ENCODE measurements around the gene OCIAD1. TPM values are rescaled to one million over a fixed set of nuclear protein-coding genes. Genes with fewer than 3 reads are reported as not detected.

The OCIAD1 gene
- 100 to 1,000 TPM; 103 to 104 TPM for total RNA-seq

DNA sequence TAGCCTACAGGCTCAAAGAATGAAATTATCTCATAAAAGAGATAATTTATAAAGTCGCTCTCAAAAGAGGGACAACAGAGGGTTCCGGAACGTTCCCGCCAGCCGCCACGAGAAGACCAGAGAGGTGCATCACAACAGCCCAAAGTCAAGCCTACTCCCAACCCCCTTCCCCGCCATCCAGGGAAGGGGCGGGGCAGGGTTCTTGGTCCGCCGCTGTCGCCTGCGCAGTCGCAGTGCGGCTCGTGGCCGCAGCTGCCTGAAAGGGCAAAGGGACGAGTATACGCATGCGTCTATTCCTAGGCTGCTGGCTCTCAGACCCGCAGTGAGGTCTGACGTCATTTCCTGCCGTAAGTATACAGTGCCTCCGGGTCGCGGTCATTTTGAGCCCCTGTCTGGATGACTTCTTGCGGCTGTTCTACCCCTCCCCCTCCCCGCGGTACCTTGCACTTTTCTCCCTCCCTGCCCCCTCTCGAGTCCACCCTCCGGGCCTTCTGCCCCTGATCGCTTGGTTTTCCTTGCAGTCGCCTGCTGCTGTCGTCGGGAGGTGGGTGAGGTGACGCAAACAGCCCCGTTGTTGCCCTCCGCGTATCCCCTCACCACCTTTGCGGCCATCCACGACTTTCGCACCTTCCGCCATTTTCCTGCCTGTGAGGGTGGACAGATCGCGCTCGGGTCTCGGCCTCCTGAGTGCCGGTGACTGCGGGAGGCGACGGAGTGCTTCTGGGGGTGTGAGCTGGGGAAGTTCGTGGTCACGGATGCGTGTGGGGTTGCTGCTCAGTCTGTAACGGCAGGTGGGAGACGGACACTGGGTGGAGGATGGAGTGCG lies at the start of gene OCIAD1:
OCIAD1 (plus strand) TSS at position 383 of the 826 bp plus-strand sequence. CDS start 1,537 bp downstream, outside the sequence.
- CTCF ChIA-PET: interaction anchor here (1.3 kb wide), 2 partner anchors 21 to 114 kb away, joined by 3 to 4 read pairs; no protein-coding TSS in a partner anchor
- peak; percentile 95 for DNase-seq
- peak within 1 kb of the TSS; percentile 100 for H3K4me3 Mint-ChIP-seq

DNA sequence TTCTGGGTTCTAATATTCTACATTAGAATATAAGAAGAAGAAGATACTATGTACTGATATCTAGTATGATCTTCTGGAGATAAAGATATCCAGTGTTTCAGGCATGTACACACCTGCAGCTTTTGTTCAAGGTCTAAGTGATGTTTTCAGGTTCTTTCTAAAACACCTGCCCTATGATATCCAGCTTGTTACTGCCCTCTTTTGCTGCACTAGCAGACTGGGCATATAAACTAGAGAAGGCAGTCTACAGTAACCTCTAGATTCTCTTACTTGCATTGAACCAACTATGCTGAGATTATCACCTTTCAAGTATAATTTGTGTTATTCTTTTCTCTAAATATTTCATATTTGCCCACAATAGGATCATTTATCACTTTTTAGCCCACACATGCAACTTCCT lies 48.9 kb upstream of the OCIAD1 start:
- Mint-ChIP-seq H3K4me1 (peaks cover 29% of the 10 kb centered on the region), H3K27me3 (no peaks in the 10 kb centered on the region), H3K4me3 (no peak overlapping the region), H3K9me3 (no peaks in the 10 kb centered on the region), H3K36me3 (ENCODE audit: low read depth) (peaks cover 4% of the 10 kb centered on the region), H3K27ac (no peak overlapping the region)
- POLR2A ChIA-PET: interaction anchor here (1.5 kb wide), 1 partner anchor 55 kb away, joined by 3 read pairs; no protein-coding TSS in a partner anchor
- CTCF ChIA-PET: interaction anchor here (4.9 kb wide), 1 partner anchor 203 kb away, joined by 25 read pairs; no protein-coding TSS in a partner anchor
- DNase-seq: no peak

More for the DNA sequence above, at the start of gene OCIAD1:
- H3K36me3 Mint-ChIP-seq (ENCODE audit: low read depth): peaks cover 29% of the 10 kb centered on the region
- peaks cover 4% of the 10 kb centered on the region for H3K9me3 Mint-ChIP-seq
- POLR2A ChIA-PET: interaction anchor here (0.7 to 4.2 kb wide), 7 partner anchors 9 to 200 kb away, joined by 3 to 35 read pairs (median 5); partner anchors contain the start of genes FRYL and OCIAD2
- H3K27me3 Mint-ChIP-seq: peaks cover 2% of the 10 kb centered on the region
- peaks cover 25% of the 10 kb centered on the region for H3K4me1 Mint-ChIP-seq
- peak within 1 kb of the TSS; percentile 99 for H3K27ac Mint-ChIP-seq

DNA sequence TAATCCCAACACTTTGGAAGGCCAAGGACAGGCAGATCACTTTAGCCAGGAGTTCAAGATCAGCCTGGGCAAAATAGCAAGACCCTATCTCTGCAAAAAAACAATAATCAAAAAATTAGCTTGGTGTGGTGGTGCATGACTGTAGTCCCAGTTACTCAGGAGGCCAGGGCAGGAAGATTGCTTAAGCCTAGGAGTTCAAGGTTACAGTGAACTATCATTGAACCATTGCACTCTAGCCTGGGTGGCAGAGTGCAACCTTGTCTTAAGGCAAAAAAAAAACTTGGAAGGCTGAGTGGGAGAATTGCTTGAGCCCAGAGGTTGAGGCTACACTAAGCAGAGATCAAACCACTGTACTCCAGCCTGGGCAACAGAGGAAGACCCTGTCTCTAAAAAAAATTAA lies 45.6 kb upstream of the OCIAD1 start:
- Mint-ChIP-seq H3K9me3 (no peaks in the 10 kb centered on the region), H3K4me3 (no peak overlapping the region), H3K36me3 (ENCODE audit: low read depth) (no peaks in the 10 kb centered on the region), H3K27ac (no peak overlapping the region), H3K27me3 (no peaks in the 10 kb centered on the region), H3K4me1 (peaks cover 10% of the 10 kb centered on the region)
- CTCF ChIA-PET: no interaction called here
- POLR2A ChIA-PET: interaction anchor here (1.2 kb wide), 1 partner anchor 45 kb away, joined by 3 read pairs; the partner anchor contains the start of gene OCIAD1
- DNase-seq: no peak

- no peak for DNase-seq
- Mint-ChIP-seq H3K27me3 (no peaks in the 10 kb centered on the region), H3K36me3 (ENCODE audit: low read depth) (no peaks in the 10 kb centered on the region), H3K27ac (no peak overlapping the region), H3K4me3 (no peak overlapping the region), H3K4me1 (peaks cover 1% of the 10 kb centered on the region), H3K9me3 (no peaks in the 10 kb centered on the region)
- CTCF ChIA-PET: no interaction called here
- POLR2A ChIA-PET: no interaction called here
These were observed 44.3 kb upstream of the OCIAD1 start for GRCh38 chr4:48786549-48786948.

- ChIA-PET POLR2A (no interaction called here), CTCF (no interaction called here)
- Mint-ChIP-seq H3K4me1 (no peaks in the 10 kb centered on the region), H3K27ac (no peak overlapping the region), H3K27me3 (no peaks in the 10 kb centered on the region), H3K36me3 (ENCODE audit: low read depth) (no peaks in the 10 kb centered on the region), H3K4me3 (no peak overlapping the region), H3K9me3 (no peaks in the 10 kb centered on the region)
- DNase-seq: no peak
These were observed 43.8 kb upstream of the OCIAD1 start for GRCh38 chr4:48787056-48787455.

DNA sequence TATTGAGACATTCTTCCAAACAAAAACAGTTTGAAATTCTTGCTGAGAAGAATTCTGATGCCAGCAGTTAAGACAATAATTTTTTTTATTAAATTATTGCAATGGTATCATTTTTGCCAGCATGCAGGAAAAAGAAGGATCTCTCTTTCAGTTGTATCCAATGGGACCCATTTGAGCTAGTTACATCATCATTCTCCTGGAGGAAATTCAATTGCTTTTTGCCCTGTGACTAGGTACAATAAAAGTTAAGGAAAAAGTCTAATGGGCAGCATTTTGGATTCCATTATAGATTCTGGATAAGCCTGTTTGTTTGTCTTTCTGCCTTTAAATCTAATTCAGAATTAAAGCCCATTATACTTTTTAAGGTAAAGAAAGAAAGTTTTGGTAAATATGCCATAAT lies 40.3 kb upstream of the OCIAD1 start:
- H3K36me3 Mint-ChIP-seq (ENCODE audit: low read depth): no peaks in the 10 kb centered on the region
- H3K4me3 Mint-ChIP-seq: no peak overlapping the region
- POLR2A ChIA-PET: interaction anchor here (1.4 kb wide), 1 partner anchor 10 kb away, joined by 3 read pairs; no protein-coding TSS in a partner anchor
- H3K27ac Mint-ChIP-seq: no peak overlapping the region
- no peaks in the 10 kb centered on the region for H3K4me1 Mint-ChIP-seq
- H3K27me3 Mint-ChIP-seq: no peaks in the 10 kb centered on the region
- CTCF ChIA-PET: no interaction called here
- H3K9me3 Mint-ChIP-seq: no peaks in the 10 kb centered on the region
- DNase-seq: no peak

DNA sequence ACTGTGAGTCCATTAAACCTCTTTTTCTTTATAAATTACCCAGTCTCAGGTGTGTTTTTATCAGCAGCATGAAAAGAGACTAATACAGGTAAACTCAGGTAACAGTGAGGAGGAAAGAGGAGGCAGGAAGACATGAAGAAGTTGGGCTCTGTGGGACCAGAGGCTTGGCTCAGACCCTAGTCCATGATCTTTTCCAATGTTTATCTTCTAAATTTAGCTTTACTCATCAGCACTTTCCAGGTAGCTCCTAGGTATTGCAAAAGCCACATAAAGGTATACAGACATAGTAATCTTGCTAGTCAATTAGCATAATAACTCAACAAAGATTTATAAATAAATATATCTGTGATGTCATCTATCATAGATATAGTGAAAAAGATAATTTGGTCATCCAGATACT lies 39.6 kb upstream of the OCIAD1 start:
- DNase-seq: no peak
- H3K4me3 Mint-ChIP-seq: no peak overlapping the region
- no peaks in the 10 kb centered on the region for H3K4me1 Mint-ChIP-seq
- ChIA-PET POLR2A (interaction anchor here (1.4 kb wide), 1 partner anchor 10 kb away, joined by 3 read pairs; no protein-coding TSS in a partner anchor), CTCF (no interaction called here)
- no peaks in the 10 kb centered on the region for H3K9me3 Mint-ChIP-seq
- no peak overlapping the region for H3K27ac Mint-ChIP-seq
- H3K27me3 Mint-ChIP-seq: no peaks in the 10 kb centered on the region
- no peaks in the 10 kb centered on the region for H3K36me3 Mint-ChIP-seq (ENCODE audit: low read depth)

DNA sequence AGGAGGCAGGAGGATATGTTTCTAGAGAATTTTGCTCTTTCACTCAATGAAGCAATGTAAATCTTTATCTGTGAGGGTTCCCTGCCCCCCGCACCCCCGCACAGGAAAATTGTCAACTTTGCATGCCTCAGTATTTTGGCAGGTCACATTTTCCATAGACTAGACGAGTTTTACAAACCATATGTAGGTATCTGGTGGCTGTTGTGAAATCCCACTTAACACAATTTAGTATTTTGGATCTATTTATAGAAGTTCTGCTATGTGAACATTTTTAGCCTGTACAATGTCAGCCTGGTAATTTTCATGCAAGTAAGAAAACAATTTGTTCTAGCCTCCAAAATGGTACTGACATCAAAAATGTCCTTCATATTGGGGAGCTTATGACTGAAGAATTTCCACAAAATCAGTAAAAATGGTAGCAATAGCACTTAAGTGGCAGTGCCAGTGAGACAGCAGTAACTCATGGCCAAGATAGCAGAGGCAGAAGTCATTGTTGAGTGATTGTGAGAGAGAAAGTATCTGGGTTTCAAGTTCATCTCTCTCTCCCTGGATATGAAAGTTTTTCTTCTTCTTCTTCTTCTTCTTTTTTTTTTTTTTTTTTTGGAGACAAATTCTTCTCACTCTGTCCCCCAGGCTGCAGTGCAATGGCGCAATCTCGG lies 38.4 kb upstream of the OCIAD1 start:
- CTCF ChIA-PET: interaction anchor here (0.7 kb wide), 3 partner anchors 46 to 333 kb away, joined by 3 to 6 read pairs (median 3); no protein-coding TSS in a partner anchor
- Mint-ChIP-seq H3K27me3 (no peaks in the 10 kb centered on the region), H3K9me3 (no peaks in the 10 kb centered on the region), H3K27ac (no peak overlapping the region), H3K4me3 (no peak overlapping the region), H3K4me1 (no peaks in the 10 kb centered on the region), H3K36me3 (ENCODE audit: low read depth) (no peaks in the 10 kb centered on the region)
- DNase-seq: no peak
- POLR2A ChIA-PET: no interaction called here

GRCh38 chr4:48795108-48795507 lies 35.8 kb upstream of the OCIAD1 start:
- POLR2A ChIA-PET: no interaction called here
- Mint-ChIP-seq H3K27ac (no peak overlapping the region), H3K4me3 (no peak overlapping the region), H3K36me3 (ENCODE audit: low read depth) (no peaks in the 10 kb centered on the region), H3K4me1 (no peaks in the 10 kb centered on the region), H3K9me3 (no peaks in the 10 kb centered on the region), H3K27me3 (no peaks in the 10 kb centered on the region)
- no peak for DNase-seq
- CTCF ChIA-PET: no interaction called here

DNA sequence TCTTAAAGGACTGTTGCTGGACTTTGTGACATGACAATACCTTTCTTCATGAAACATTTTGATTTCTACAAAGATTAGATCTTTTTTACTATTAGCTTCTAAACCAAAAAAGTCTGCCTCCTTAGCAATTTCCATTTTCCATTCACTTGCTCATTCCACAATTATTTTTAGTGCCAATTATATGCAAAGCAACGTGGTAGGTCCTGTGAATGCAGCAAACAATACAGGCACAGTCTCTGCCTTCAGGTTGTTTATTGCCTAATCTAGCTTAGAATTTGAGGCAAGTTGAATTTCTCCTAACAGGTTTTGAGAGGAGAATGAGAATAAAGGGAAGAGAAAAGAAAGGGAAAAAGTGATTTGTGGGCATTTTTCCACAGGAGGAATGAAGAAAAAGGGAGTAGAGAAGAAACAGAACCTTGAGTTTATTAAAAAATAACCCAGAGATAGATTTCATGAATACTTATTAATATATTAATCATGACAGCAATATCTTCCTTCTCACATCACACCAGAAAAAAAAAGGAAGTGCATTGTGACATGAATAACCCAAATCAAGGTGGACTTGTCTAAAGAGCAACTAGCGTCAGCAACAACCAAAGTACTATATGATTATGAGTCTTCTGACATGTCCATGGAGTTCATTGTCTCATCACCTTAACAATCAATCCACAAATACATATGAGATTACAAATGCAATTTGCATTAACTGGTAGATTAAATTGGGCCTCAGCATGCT lies 34.5 kb upstream of the OCIAD1 start:
- no peak for DNase-seq
- CTCF ChIA-PET: no interaction called here
- Mint-ChIP-seq H3K27me3 (no peaks in the 10 kb centered on the region), H3K36me3 (ENCODE audit: low read depth) (no peaks in the 10 kb centered on the region), H3K27ac (no peak overlapping the region), H3K9me3 (no peaks in the 10 kb centered on the region), H3K4me3 (no peak overlapping the region), H3K4me1 (no peaks in the 10 kb centered on the region)
- POLR2A ChIA-PET: no interaction called here

DNA sequence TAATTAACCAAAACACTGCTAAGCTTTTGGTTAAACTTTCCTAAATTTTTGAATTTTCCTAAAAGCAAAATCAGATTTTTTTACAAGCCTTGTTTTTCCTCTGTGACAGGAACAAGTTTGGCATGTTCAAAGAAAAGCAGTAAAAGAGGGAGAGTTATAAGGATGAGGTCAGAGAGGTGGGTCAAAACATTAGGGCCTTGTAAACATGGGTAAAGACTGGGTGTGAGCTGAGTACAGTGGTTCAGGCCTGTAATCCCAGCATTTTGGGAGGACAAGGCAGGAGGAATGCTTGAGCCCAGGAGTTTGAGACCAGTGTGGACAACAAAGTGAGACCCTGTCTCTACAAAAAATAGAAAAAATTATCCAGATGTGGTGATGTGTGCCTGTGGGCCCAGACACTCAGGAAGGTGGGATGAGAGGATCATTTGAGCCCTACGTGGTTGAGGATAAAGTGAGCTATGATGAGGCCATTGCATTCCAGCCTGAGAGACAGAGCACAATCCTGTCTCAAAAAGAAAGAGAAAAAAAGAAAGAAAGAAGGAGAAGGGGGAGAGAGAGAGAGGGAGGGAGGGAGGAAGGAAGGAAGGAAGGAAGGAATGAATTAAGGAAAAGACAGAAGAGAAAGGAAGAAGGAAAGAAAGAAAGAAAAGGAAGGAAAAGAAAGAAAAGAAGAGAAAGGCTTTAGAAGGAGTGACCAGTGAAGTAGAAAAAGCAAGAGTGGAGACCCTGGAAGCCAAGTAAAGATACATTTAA lies 33.8 kb upstream of the OCIAD1 start:
- H3K4me3 Mint-ChIP-seq: no peak overlapping the region
- ChIA-PET CTCF (no interaction called here), POLR2A (no interaction called here)
- peaks cover 1% of the 10 kb centered on the region for H3K4me1 Mint-ChIP-seq
- no peaks in the 10 kb centered on the region for H3K36me3 Mint-ChIP-seq (ENCODE audit: low read depth)
- H3K27ac Mint-ChIP-seq: no peak overlapping the region
- no peaks in the 10 kb centered on the region for H3K9me3 Mint-ChIP-seq
- H3K27me3 Mint-ChIP-seq: peaks cover 4% of the 10 kb centered on the region
- no peak for DNase-seq

DNA sequence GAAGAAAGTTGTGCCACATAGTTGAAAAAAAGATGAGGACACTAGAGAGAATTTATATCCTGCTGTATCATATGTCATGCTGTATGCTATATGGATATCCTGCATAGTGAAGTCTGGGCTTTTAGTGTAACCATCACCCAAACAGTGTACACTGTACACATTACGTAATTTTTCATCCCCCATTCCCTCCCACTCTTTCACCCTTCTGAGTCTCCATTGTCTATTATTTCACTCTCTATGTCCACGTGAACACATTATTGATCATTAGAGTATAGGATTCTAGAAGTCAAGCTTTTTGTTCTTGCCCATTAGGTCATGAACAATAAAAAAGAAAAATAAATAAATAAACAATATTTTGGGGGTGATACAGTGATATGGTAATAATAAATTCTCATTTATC lies 32.8 kb upstream of the OCIAD1 start:
- DNase-seq: no peak
- no peak overlapping the region for H3K27ac Mint-ChIP-seq
- no peaks in the 10 kb centered on the region for H3K9me3 Mint-ChIP-seq
- POLR2A ChIA-PET: no interaction called here
- H3K27me3 Mint-ChIP-seq: peaks cover 4% of the 10 kb centered on the region
- CTCF ChIA-PET: no interaction called here
- peaks cover 1% of the 10 kb centered on the region for H3K4me1 Mint-ChIP-seq
- no peak overlapping the region for H3K4me3 Mint-ChIP-seq
- no peaks in the 10 kb centered on the region for H3K36me3 Mint-ChIP-seq (ENCODE audit: low read depth)
